Stimulated activated CD4-positive, alpha-beta T cell treated with anti-CD3 and anti-CD28 coated beads, Interleukin-12 subunit alpha, Interleukin-12 subunit beta, amount 100 ng/mL, for 4 hours (primary cell): ENCODE measurements around the gene ABCC2.
A peak's percentile ranks its signal among the peaks of the same experiment; 100 is the strongest.
"Not testable (repeated sequence)": the region's sequence is repeated elsewhere in the genome, so short reads cannot be mapped to it uniquely, and the experiment has no call there.

Experiments
- DNase-seq: peaks from one replicate; pipeline ENCODE4 v3.0.0-alpha.2; 2020

The ABCC2 gene

GRCh38 chr10:99812177-99812576 lies 29.7 kb downstream of the ABCC2 start:
- DNase-seq: no peak

GRCh38 chr10:99814143-99814542 lies 31.7 kb downstream of the ABCC2 start:
- DNase-seq: no peak

- no peak for DNase-seq
Observed at GRCh38 chr10:99815621-99816020, 33.2 kb downstream of the ABCC2 start.

- no peak for DNase-seq
Observed at GRCh38 chr10:99827936-99828335, 45.5 kb downstream of the ABCC2 start.

GRCh38 chr10:99828464-99828863 lies 46.0 kb downstream of the ABCC2 start:
- no peak for DNase-seq

- no peak for DNase-seq
Observed at GRCh38 chr10:99832439-99832838, 50.0 kb downstream of the ABCC2 start.

GRCh38 chr10:99834410-99834809 lies 52.0 kb downstream of the ABCC2 start:
- DNase-seq: no peak

- no peak for DNase-seq
Observed at GRCh38 chr10:99835947-99836346, 53.5 kb downstream of the ABCC2 start.

GRCh38 chr10:99836711-99837110 lies 54.3 kb downstream of the ABCC2 start:
- no peak for DNase-seq

- not testable (repeated sequence) for DNase-seq
Observed at GRCh38 chr10:99840859-99841258, 58.4 kb downstream of the ABCC2 start.

GRCh38 chr10:99841746-99842145 lies 59.3 kb downstream of the ABCC2 start:
- no peak for DNase-seq

GRCh38 chr10:99843310-99843709 lies 60.9 kb downstream of the ABCC2 start:
- no peak for DNase-seq

- no peak for DNase-seq
Observed at GRCh38 chr10:99844433-99844955, 62.1 kb downstream of the ABCC2 start.

GRCh38 chr10:99845837-99846382 lies 63.5 kb downstream of the ABCC2 start:
- peak; percentile 52 for DNase-seq

- no peak for DNase-seq
Observed at GRCh38 chr10:99849057-99849456, 66.6 kb downstream of the ABCC2 start.

- no peak for DNase-seq
Observed at GRCh38 chr10:99849536-99849935, 67.1 kb downstream of the ABCC2 start.

- DNase-seq: no peak
Observed at GRCh38 chr10:99850021-99850766, 67.8 kb downstream of the ABCC2 start.

- DNase-seq: no peak
Observed at GRCh38 chr10:99850767-99851340, 68.4 kb downstream of the ABCC2 start.

- no peak for DNase-seq
Observed at GRCh38 chr10:99851825-99852224, 69.4 kb downstream of the ABCC2 start.

- DNase-seq: no peak
Observed at GRCh38 chr10:99852481-99853213, 70.2 kb downstream of the ABCC2 start.

- DNase-seq: no peak
Observed at GRCh38 chr10:99853655-99854054, 71.2 kb downstream of the ABCC2 start.

GRCh38 chr10:99854860-99855259 lies 72.4 kb downstream of the ABCC2 start:
- no peak for DNase-seq

- DNase-seq: no peak
Observed at GRCh38 chr10:99855479-99856071, 73.1 kb downstream of the ABCC2 start.
